SU-DHL-6 (cell line): ENCODE data around the gene TAPT1.

Experiments
- CTCF ChIP-seq: fragments of 200-600 bp; sonication (generic); IDR thresholded peaks from one replicate; pipeline ENCODE4 v1.5.1; 2017; ENCODE audit warnings: antibody characterized with exemption, mild to moderate bottlenecking, low read length, moderate library complexity; ENCODE audit not compliant: insufficient read depth, poor library complexity, severe bottlenecking
- EZH2phosphoT487 ChIP-seq: fragments of 200-600 bp; sonication (generic), shearing (Covaris generic); conservative IDR thresholded peaks from 2 replicates; pipeline ENCODE4 v1.6.1; 2018; ENCODE audit warnings: mild to moderate bottlenecking, antibody characterized with exemption, low read length, moderate library complexity, mixed read lengths

- TF ChIP-seq CTCF (no peak), EZH2phosphoT487 (no peak)
Measured at GRCh38 chr4:16263056-16263455, 36.8 kb upstream of the TAPT1 start.
